Lower leg skin (tissue), 4 donors: ENCODE measurements around the gene PTEN. TPM values are rescaled to one million over a fixed set of nuclear protein-coding genes. Genes with fewer than 3 reads are reported as not detected.
"Not testable (repeated sequence)": the region's sequence is repeated elsewhere in the genome, so short reads cannot be mapped to it uniquely, and the experiment has no call there.

Experiments
- DNase-seq, 2 donors: peaks; one replicate each; pipeline ENCODE4 v3.0.0-alpha.2; 2019; ENCODE audit warnings: low spot score in 2 of 2
- H3K4me3 ChIP-seq: fragments of 200-600 bp; sonication (generic); 2 replicates; pipeline ENCODE4 v1.5.1; 2017; ENCODE audit warnings: mild to moderate bottlenecking, low read depth; ENCODE audit not compliant: poor library complexity, severe bottlenecking
- CTCF ChIP-seq, 3 donors: fragments of 450-650 bp; IDR thresholded peaks; one replicate each; pipeline ENCODE4 v1.5.1; 2016; ENCODE audit warnings: antibody characterized with exemption in 3 of 3, mild to moderate bottlenecking in 3 of 3, moderate library complexity in 2 of 3
- POLR2A ChIP-seq, 2 donors: fragments of 450-650 bp; IDR thresholded peaks; one replicate each; pipeline ENCODE4 v1.6.1; 2016 to 2017; ENCODE audit warnings: antibody characterized with exemption in 2 of 2, mild to moderate bottlenecking in 1 of 2, moderate library complexity in 1 of 2
- WGBS, 2 donors: methylation state at CpG; one replicate each; pipeline ENCODE4 v1.1.5; 2018; 5-methylcytosine and 5-hydroxymethylcytosine counted together
- intact Hi-C: fragments of 100-400 bp; cut with DNase I; formaldehyde crosslinking; loops from one replicate; pipeline ENCODE4 v1.15.0; 2023; ENCODE audit warnings: low total_unique reads
- total RNA-seq, 4 donors: library from RNA; depleted of rRNA; stranded (reverse); fragments of >200 nt; gene quantifications; one replicate each; pipeline ENCODE4 v1.1.0, GENCODE V29; 2016

Gene PTEN
- total RNA-seq, 4 donors from 2014 or later = 54.8 to 87.4 (median 68.8) TPM

GRCh38 chr10:87843714-87844113 lies 19.7 kb upstream of the PTEN start:
- WGBS, 2 donors = 97 to 99% methylated on average over 4 of the region's 4 CpGs
- intact Hi-C loops = no loop called here
- H3K4me3 ChIP-seq = no peak overlapping the region
- no peak for TF ChIP-seq POLR2A (IDR thresholded peaks at IDR 0.05)
- TF ChIP-seq CTCF (IDR thresholded peaks at IDR 0.05) = no peak
- DNase-seq = no peak

- no peak for DNase-seq
- TF ChIP-seq POLR2A (IDR thresholded peaks at IDR 0.05) (no peak), CTCF (IDR thresholded peaks at IDR 0.05) (no peak)
- WGBS, 2 donors = 58 to 66% methylated on average over 1 of the region's 1 CpG
- H3K4me3 ChIP-seq = no peak overlapping the region
- intact Hi-C loops = no loop called here
Measured at GRCh38 chr10:87844837-87845623, 18.4 kb upstream of the PTEN start.

- WGBS, 2 donors = 81 to 91% methylated on average over 3 of the region's 3 CpGs
- no peak for TF ChIP-seq CTCF (IDR thresholded peaks at IDR 0.05)
- TF ChIP-seq POLR2A (IDR thresholded peaks at IDR 0.05) = no peak
Measured at GRCh38 chr10:87845624-87845998, 17.8 kb upstream of the PTEN start.

GRCh38 chr10:87846023-87846422 lies 17.4 kb upstream of the PTEN start:
- DNase-seq = no peak
- intact Hi-C loops = no loop called here
- WGBS, 2 donors = 82 to 83% methylated on average over 7 of the region's 7 CpGs
- TF ChIP-seq POLR2A (IDR thresholded peaks at IDR 0.05) (no peak), CTCF (IDR thresholded peaks at IDR 0.05) (no peak)
- H3K4me3 ChIP-seq = no peak overlapping the region

More at GRCh38 chr10:87845624-87845998, 17.8 kb upstream of the PTEN start:
- intact Hi-C loops = no loop called here
- DNase-seq = no peak
- H3K4me3 ChIP-seq = no peak overlapping the region

- DNase-seq, H3K4me3 ChIP-seq, intact Hi-C loops: not testable (repeated sequence)
- 88 to 89% methylated on average over 8 of the region's 8 CpGs for WGBS, 2 donors
Measured at GRCh38 chr10:87846711-87847110, 16.7 kb upstream of the PTEN start.

- no peak overlapping the region for H3K4me3 ChIP-seq
- intact Hi-C loops = no loop called here
- TF ChIP-seq POLR2A (IDR thresholded peaks at IDR 0.05) (no peak), CTCF (IDR thresholded peaks at IDR 0.05) (no peak)
- DNase-seq = no peak
Measured at GRCh38 chr10:87847550-87847949, 15.9 kb upstream of the PTEN start.
